ENCODE measurements around the gene WNK3. TPM values are rescaled to one million over a fixed set of nuclear protein-coding genes. Genes with fewer than 3 reads are reported as not detected.

The WNK3 gene
- polyA plus RNA-seq, 1 donor (not counting 4 experiments of a cell fraction or from before 2014, with no cell fraction given): 0.26 TPM

DNA sequence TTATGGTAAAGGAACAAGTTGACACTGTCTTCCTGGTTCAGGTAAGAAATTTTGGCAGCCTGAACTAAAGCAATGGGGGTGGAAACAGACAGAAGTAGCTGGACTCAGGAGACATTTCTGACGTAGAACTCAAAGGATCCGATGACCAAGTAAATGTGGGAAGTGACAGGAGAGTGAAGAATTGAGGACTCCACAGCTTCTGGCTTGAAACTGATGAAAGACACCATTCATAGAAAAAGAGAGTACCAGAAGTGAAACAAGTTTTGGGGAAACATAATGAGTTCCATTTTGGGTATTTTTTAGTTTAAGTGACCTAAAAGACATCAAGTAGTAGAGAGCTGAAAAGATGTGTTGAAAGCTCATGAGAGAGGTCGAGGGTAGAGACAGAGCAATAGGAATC, 180.5 kb downstream of the WNK3 start:
- Histone ChIP-seq H3K9me1 (ENCODE audit: control insufficient read depth, extremely low read depth, insufficient read depth, low read length) (no peaks in the 10 kb centered on the region), H3K36me3 (ENCODE audit: control insufficient read depth in 2 of 2, extremely low read depth in 1 of 2, insufficient read depth in 2 of 2, low read length in 2 of 2) (no peaks in the 10 kb centered on the region), H3K9ac (ENCODE audit: control insufficient read depth, extremely low read depth, insufficient read depth, low read length) (no peak overlapping the region), H3K9me3 (ENCODE audit: control insufficient read depth, low read depth, low read length) (no peaks in the 10 kb centered on the region), H3K4me1 (ENCODE audit: control insufficient read depth, extremely low read depth, insufficient read depth, low read length) (peaks cover 23% of the 10 kb centered on the region), H2AFZ (ENCODE audit: control insufficient read depth, low read length) (no peak overlapping the region), H3K4me3 (ENCODE audit: control insufficient read depth in 2 of 3, extremely low read depth in 1 of 3, insufficient read depth in 2 of 3, low read depth in 1 of 3, low read length in 3 of 3) (no peak overlapping the region), H3K4me2 (ENCODE audit: control insufficient read depth, extremely low read depth, insufficient read depth, low read depth, low read length) (no peak overlapping the region), H4K20me1 (ENCODE audit: control insufficient read depth, extremely low read depth, insufficient read depth, low read length) (no peaks in the 10 kb centered on the region), H3K27me3 (ENCODE audit: control insufficient read depth, extremely low read depth, insufficient read depth, low read length) (no peaks in the 10 kb centered on the region), H3K79me2 (ENCODE audit: control insufficient read depth, insufficient read depth, low read length) (peaks cover 57% of the 10 kb centered on the region), H3K27ac (ENCODE audit: control insufficient read depth, insufficient read depth, low read length) (peak overlapping the region; percentile 77)
- dilution Hi-C loops (cut with MboI; ENCODE audit: extremely low pct_ligation_motif_present, low sequenced_read_pairs): no loop called here
- DNase-seq (ENCODE audit: low read depth, low spot score) (no peak), FAIRE-seq (no peak)
- TF ChIP-seq, protein P1, sequence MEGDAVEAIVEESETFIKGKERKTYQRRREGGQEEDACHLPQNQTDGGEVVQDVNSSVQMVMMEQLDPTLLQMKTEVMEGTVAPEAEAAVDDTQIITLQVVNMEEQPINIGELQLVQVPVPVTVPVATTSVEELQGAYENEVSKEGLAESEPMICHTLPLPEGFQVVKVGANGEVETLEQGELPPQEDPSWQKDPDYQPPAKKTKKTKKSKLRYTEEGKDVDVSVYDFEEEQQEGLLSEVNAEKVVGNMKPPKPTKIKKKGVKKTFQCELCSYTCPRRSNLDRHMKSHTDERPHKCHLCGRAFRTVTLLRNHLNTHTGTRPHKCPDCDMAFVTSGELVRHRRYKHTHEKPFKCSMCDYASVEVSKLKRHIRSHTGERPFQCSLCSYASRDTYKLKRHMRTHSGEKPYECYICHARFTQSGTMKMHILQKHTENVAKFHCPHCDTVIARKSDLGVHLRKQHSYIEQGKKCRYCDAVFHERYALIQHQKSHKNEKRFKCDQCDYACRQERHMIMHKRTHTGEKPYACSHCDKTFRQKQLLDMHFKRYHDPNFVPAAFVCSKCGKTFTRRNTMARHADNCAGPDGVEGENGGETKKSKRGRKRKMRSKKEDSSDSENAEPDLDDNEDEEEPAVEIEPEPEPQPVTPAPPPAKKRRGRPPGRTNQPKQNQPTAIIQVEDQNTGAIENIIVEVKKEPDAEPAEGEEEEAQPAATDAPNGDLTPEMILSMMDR (optimal IDR thresholded peaks at IDR 0.05 in 1 of 3, IDR thresholded peaks at IDR 0.05 in 1 of 3, conservative IDR thresholded peaks at IDR 0.05 in 1 of 3; ENCODE audit: extremely low read depth in 1 of 3, insufficient read depth in 2 of 3, low read length in 3 of 3): no peak
- TF ChIP-seq EZH2 (IDR thresholded peaks at IDR 0.05; ENCODE audit: low read length): no peak

DNA sequence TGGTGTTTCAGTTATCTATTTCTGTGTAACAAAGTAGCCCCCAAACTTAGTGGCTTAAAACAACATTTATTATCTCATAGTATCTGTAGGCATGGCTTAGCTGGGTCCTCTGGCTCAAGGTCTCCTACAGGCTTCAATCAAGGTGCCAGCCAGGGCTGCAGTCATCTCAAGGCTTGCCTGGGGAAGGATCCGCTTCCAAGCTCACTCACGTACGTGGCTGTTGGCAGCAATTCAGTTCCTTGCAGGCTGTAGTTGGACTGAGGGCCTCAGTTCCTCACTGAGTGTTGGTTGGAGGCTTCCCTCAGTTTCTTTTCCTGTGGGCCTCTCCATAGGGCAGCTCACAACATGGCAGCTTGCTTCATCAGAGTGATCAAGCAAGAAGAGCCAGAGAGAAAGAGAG, 184.1 kb downstream of the WNK3 start:
- peaks cover 34% of the 10 kb centered on the region for H3K79me2 ChIP-seq (ENCODE audit: control insufficient read depth, insufficient read depth, low read length)
- no peak overlapping the region for H3K27ac ChIP-seq (ENCODE audit: control insufficient read depth, insufficient read depth, low read length)
- no peaks in the 10 kb centered on the region for H3K36me3 ChIP-seq (ENCODE audit: control insufficient read depth in 2 of 2, extremely low read depth in 1 of 2, insufficient read depth in 2 of 2, low read length in 2 of 2)
- no peaks in the 10 kb centered on the region for H3K9me1 ChIP-seq (ENCODE audit: control insufficient read depth, extremely low read depth, insufficient read depth, low read length)
- peaks cover 9% of the 10 kb centered on the region for H3K4me1 ChIP-seq (ENCODE audit: control insufficient read depth, extremely low read depth, insufficient read depth, low read length)
- no peaks in the 10 kb centered on the region for H3K27me3 ChIP-seq (ENCODE audit: control insufficient read depth, extremely low read depth, insufficient read depth, low read length)
- no peak for FAIRE-seq
- H3K4me2 ChIP-seq (ENCODE audit: control insufficient read depth, extremely low read depth, insufficient read depth, low read depth, low read length): no peak overlapping the region
- no peak for TF ChIP-seq EZH2 (IDR thresholded peaks at IDR 0.05; ENCODE audit: low read length)
- TF ChIP-seq, protein P1 (optimal IDR thresholded peaks at IDR 0.05 in 1 of 3, IDR thresholded peaks at IDR 0.05 in 1 of 3, conservative IDR thresholded peaks at IDR 0.05 in 1 of 3; ENCODE audit: extremely low read depth in 1 of 3, insufficient read depth in 2 of 3, low read length in 3 of 3): no peak
- H4K20me1 ChIP-seq (ENCODE audit: control insufficient read depth, extremely low read depth, insufficient read depth, low read length): no peaks in the 10 kb centered on the region
- DNase-seq (ENCODE audit: low read depth, low spot score): no peak
- no peak overlapping the region for H2AFZ ChIP-seq (ENCODE audit: control insufficient read depth, low read length)
- H3K4me3 ChIP-seq (ENCODE audit: control insufficient read depth in 2 of 3, extremely low read depth in 1 of 3, insufficient read depth in 2 of 3, low read depth in 1 of 3, low read length in 3 of 3): no peak overlapping the region
- no peaks in the 10 kb centered on the region for H3K9me3 ChIP-seq (ENCODE audit: control insufficient read depth, low read depth, low read length)
- H3K9ac ChIP-seq (ENCODE audit: control insufficient read depth, extremely low read depth, insufficient read depth, low read length): no peak overlapping the region
- dilution Hi-C loops (cut with MboI; ENCODE audit: extremely low pct_ligation_motif_present, low sequenced_read_pairs): no loop called here
